GM21526 (cell line): Measurements from ENCODE around the gene ZNF91.
"Not testable (repeated sequence)": the region's sequence is repeated elsewhere in the genome, so short reads cannot be mapped to it uniquely, and the experiment has no call there.

Source experiments
- ATAC-seq: cut with Tn5 transposase; IDR thresholded peaks from one replicate; pipeline ENCODE4 v1.9.1; 2021; ENCODE audit warnings: moderate library complexity; ENCODE audit not compliant: unreplicated experiment, low FRiP score

ZNF91 gene

GRCh38 chr19:23321403-23321802 lies 73.9 kb downstream of the ZNF91 start:
- not testable (repeated sequence) for ATAC-seq

GRCh38 chr19:23319571-23319970 lies 75.7 kb downstream of the ZNF91 start:
- ATAC-seq, result not testable (repeated sequence)

DNA sequence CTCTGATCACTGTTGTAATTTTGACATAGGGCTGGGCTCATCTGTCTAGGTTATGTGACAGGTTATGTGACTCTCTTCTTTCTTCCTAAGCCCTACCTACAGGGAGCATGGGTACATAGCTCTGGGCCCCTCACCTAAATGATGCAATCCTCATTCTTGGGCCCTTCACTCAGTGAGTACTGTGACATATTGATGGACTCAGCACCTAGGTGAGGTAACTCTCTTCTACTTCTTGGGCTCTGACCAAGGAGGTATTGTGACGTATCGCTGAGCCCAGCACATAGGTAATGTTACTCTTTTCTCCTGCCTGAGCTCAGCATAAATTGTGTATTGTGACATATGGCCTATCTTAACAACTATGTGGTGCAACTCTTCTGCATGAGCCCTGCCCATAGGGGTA lies 76.3 kb downstream of the ZNF91 start:
- not testable (repeated sequence) for ATAC-seq

- ATAC-seq, result no peak
Observed at GRCh38 chr19:23318143-23318542, 77.1 kb downstream of the ZNF91 start.

DNA sequence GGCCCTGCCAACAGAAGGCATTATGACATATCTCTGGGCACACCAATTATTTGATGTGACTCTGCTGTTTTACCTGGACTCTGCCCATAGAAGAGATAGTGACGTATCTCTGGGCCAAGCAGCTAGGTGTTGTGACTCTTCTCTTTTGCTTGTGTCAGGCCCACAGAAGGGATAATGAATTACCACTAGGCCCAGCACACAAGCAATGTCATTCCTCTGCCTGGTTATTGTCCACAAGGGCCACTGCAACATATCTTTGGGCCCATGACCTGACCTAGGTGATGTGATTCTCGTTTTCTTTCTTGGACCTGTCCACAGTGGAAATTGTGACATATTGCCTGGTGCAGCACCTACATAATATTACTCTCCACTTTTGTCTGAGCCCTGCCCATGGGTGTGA lies 80.0 kb downstream of the ZNF91 start:
- ATAC-seq, result no peak

DNA sequence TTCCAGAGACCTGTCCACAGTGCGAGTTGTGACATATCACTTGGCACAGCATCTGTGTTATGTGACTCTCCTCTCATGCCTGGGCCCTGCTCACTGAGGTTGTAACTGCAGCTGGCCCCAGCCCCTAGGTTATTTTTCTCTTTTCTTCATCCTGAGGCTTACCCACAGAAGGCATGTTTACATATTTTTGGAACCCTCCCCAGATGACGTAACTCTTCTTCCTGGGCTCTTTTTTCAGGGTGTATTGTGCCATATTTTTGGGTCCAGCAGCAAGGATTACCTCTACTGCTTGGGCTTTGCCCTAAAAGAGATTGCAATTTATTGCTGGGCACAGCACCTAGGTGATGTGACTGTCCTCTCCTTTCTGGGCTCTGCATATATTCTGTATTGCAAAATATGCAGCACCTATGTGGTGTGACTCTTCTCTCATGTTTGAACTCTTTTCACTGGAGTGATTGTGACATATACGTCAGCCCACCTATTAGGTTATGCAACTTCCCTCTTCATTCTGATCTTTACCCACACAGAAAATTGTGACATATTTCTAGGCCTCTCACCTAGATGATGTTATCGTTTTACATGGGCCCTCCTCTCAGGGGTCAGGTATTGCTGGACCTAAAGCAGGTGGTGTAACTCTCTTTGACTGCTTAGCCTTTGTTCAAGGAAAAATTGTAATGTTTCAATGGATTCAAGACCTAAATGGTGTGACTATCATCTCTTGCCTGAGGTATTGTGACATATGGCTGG lies 80.6 kb downstream of the ZNF91 start:
- no peak for ATAC-seq

DNA sequence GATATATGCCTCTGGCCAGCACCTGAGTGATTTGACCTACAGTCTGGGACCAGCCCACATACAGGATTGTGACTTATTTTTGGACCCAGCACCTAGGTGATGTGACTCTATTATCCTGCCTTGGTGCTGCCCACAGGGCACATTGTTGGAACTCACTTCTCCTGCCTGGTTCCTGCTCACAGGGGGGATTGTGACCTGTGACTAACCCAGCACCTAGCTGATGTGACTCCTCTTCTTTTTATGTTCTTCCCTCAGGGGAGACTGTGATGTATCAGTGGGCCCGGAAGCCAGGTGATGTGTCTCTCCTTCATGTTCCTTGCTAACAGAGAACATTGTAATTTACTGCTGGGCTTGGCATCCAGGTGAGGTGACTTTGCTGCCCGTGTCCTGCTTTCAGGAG lies 82.1 kb downstream of the ZNF91 start:
- no peak for ATAC-seq

- no peak for ATAC-seq
Observed at GRCh38 chr19:23312515-23312914, 82.8 kb downstream of the ZNF91 start.

DNA sequence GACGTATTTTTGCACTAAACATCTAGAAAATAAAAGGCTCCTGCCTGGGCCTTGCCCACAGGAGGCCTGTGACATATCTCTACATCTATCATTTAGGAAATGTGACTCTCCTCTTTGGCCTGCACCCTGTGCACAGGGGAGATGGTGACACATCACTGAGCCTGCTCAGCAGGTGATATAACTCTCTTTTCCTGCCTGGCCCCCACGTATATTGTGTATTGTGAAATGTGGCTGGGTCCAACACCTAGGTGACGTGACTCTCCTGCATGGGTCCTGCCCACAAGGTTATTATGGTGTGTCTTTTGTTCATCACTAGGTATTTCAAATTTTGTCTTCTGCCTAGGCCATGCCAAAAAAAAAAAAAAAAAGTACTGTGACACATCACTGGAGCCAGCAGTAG lies 83.7 kb downstream of the ZNF91 start:
- no peak for ATAC-seq

GRCh38 chr19:23310729-23311211 lies 84.5 kb downstream of the ZNF91 start:
- no peak for ATAC-seq

DNA sequence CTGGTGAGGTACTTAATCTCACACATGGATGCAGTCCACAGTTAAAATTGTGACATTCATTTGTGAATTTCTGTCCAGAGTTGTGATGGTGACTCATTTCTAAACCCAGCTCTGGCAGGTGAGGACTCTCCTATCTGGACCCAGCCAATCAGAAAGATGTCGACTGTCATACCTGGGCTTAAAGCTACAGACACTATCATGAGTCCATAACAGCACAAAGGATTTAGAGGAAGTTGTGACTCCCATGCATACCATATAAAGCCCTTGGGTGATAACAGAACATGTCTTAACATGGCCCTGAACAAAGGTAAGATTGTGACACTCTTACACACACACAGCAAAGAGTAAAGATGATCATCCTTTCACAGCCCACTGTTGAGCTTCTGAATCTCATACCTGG lies 85.3 kb downstream of the ZNF91 start:
- no peak for ATAC-seq

DNA sequence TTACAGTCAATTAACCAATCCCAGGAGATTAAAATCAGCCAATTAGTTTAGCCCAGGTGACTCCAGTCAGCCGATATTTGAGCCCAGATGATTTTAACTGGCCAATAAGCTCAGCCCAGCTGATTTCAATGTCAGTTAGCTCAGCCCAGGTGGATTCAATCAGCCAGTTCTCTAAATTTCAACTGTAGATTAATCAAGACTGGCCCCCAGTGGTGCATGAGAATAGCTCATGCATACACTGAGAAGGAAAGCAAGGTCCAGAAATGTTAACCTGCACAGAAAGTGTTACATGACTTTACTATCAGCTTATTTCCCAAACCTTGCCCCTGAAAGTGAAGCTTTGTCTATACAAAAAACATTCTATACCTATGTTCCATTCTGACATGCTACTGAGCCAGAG lies 89.7 kb downstream of the ZNF91 start:
- ATAC-seq, result no peak

- ATAC-seq, result no peak
Observed at GRCh38 chr19:23304238-23304637, 91.0 kb downstream of the ZNF91 start.

GRCh38 chr19:23294141-23294540 lies 101.1 kb downstream of the ZNF91 start:
- no peak for ATAC-seq

- ATAC-seq, result not testable (repeated sequence)
Observed at GRCh38 chr19:23289966-23290365, 105.3 kb downstream of the ZNF91 start.
